ENCODE data around the gene BCAP31.

GRCh38 chrX:153726286-153727122 is 2.3 kb upstream of the BCAP31 start:
- no peak for TF ChIP-seq CTCF (conservative IDR thresholded peaks at IDR 0.05; ENCODE audit: low read length)
- no peak for TF ChIP-seq EZH2phosphoT487 (IDR thresholded peaks at IDR 0.05; ENCODE audit: borderline replicate concordance, low read depth, low read length)

Data from OCI-LY7 (cell line).